Fibroblast of lung (primary cell): ENCODE data around the gene ZCCHC14. TPM values are rescaled to one million over a fixed set of nuclear protein-coding genes. Genes with fewer than 3 reads are reported as not detected.

Experiments used
- DNase-seq, 2 donors: peaks; one replicate each; pipeline versions ENCODE4 v3.0.0 to v3.0.0-alpha.2; 2010; ENCODE audit warnings: low read depth in 2 of 2
- H2AFZ ChIP-seq: 2 replicates; pipeline ENCODE4 v1.5.1; 2012; ENCODE audit warnings: low read length, control low read depth, inconsistent platforms
- H3K27ac ChIP-seq: 2 replicates; pipeline ENCODE4 v1.5.1; 2011; ENCODE audit warnings: low read length, control low read depth; ENCODE audit not compliant: insufficient read depth
- H3K27me3 ChIP-seq: 2 replicates; pipeline ENCODE4 v1.5.1; 2011; ENCODE audit warnings: mild to moderate bottlenecking, low read length; ENCODE audit not compliant: control insufficient read depth, insufficient read depth
- H3K36me3 ChIP-seq: 2 replicates; pipeline ENCODE4 v1.5.1; 2011; ENCODE audit warnings: low read length; ENCODE audit not compliant: control insufficient read depth, insufficient read depth
- H3K4me1 ChIP-seq: 2 replicates; pipeline ENCODE4 v1.5.1; 2011; ENCODE audit warnings: low read length; ENCODE audit not compliant: control insufficient read depth, insufficient read depth; ENCODE audit errors: extremely low read depth
- H3K4me2 ChIP-seq: 2 replicates; pipeline ENCODE4 v1.5.1; 2011; ENCODE audit warnings: low read length, control low read depth; ENCODE audit not compliant: insufficient read depth; ENCODE audit errors: extremely low read depth
- H3K4me3 ChIP-seq, 4 experiments: fragments of 200-600 bp in 1 of 4; sonication (generic) in 1 of 4; replicated peaks in 1 of 4; 2 replicates each; pipeline ENCODE4 v1.5.1; 2011 to 2016; ENCODE audit warnings: low read length in 4 of 4, low read depth in 3 of 4, mild to moderate bottlenecking in 3 of 4, control low read depth in 2 of 4, inconsistent platforms in 1 of 4, mixed read lengths in 1 of 4; ENCODE audit not compliant: insufficient read depth in 1 of 4; ENCODE audit errors: control extremely low read depth in 1 of 4
- H3K79me2 ChIP-seq: 2 replicates; pipeline ENCODE4 v1.5.1; 2012; ENCODE audit warnings: mild to moderate bottlenecking, low read length, inconsistent platforms; ENCODE audit not compliant: control insufficient read depth, insufficient read depth
- H3K9ac ChIP-seq: 2 replicates; pipeline ENCODE4 v1.5.1; 2011; ENCODE audit warnings: mild to moderate bottlenecking, low read length, control low read depth; ENCODE audit not compliant: insufficient read depth
- H3K9me3 ChIP-seq: 2 replicates; pipeline ENCODE4 v1.5.1; 2012; ENCODE audit warnings: low read depth, low read length; ENCODE audit not compliant: control insufficient read depth, insufficient read depth
- H4K20me1 ChIP-seq: 2 replicates; pipeline ENCODE4 v1.5.1; 2011; ENCODE audit warnings: low read length; ENCODE audit not compliant: control insufficient read depth, insufficient read depth; ENCODE audit errors: extremely low read depth
- CTCF ChIP-seq, 2 donors: IDR thresholded peaks in 1 of 2; conservative IDR thresholded peaks in 1 of 2; 1 replicate in 1 of 2; 2 replicates in 1 of 2; pipeline ENCODE4 v1.5.1; 2011 to 2012; ENCODE audit warnings: low read length in 2 of 2, control low read depth in 1 of 2, inconsistent platforms in 1 of 2, low read depth in 1 of 2, mild to moderate bottlenecking in 1 of 2
- EZH2 ChIP-seq: IDR thresholded peaks from 2 replicates; pipeline ENCODE4 v1.5.1; 2012; ENCODE audit warnings: low read length, control low read depth, mild to moderate bottlenecking; ENCODE audit errors: missing control alignments
- polyA plus RNA-seq, 2 donors: library from polyadenylated mRNA; depleted of rRNA in 1 of 2; stranded (reverse) in 1 of 2; unstranded in 1 of 2; fragments of >200 nt; gene quantifications; 2 replicates each; pipeline ENCODE4 v1.2.1, GENCODE V29; 2011 to 2012; ENCODE audit warnings: missing spikeins in 1 of 2
- total RNA-seq: library from RNA; depleted of rRNA; stranded (reverse); fragments of >200 nt; gene quantifications from 2 replicates; pipeline ENCODE4 v1.2.1, GENCODE V29; 2014

Gene ZCCHC14
- total and polyA plus RNA-seq, 2 donors (not counting 1 experiment from before 2014, with no cell fraction given): 6.4 to 16.3 TPM

GRCh38 chr16:87423429-87423828 is 69.4 kb downstream of the ZCCHC14 start:
- no peak overlapping the region for H3K9ac ChIP-seq
- peaks cover 2% of the 10 kb centered on the region for H3K79me2 ChIP-seq
- H2AFZ ChIP-seq: no peak overlapping the region
- H3K27me3 ChIP-seq: no peaks in the 10 kb centered on the region
- no peak overlapping the region for H3K4me2 ChIP-seq
- H4K20me1 ChIP-seq: no peaks in the 10 kb centered on the region
- no peak for DNase-seq
- H3K4me1 ChIP-seq: no peaks in the 10 kb centered on the region
- H3K36me3 ChIP-seq: peaks cover 10% of the 10 kb centered on the region
- no peak overlapping the region for H3K27ac ChIP-seq
- H3K9me3 ChIP-seq: no peaks in the 10 kb centered on the region
- no peak overlapping the region for H3K4me3 ChIP-seq
- TF ChIP-seq CTCF (conservative IDR thresholded peaks at IDR 0.05 in 1 of 2, IDR thresholded peaks at IDR 0.05 in 1 of 2; ENCODE audit: low read depth in 1 of 2, low read length in 2 of 2) (no peak), EZH2 (no peak)

DNA sequence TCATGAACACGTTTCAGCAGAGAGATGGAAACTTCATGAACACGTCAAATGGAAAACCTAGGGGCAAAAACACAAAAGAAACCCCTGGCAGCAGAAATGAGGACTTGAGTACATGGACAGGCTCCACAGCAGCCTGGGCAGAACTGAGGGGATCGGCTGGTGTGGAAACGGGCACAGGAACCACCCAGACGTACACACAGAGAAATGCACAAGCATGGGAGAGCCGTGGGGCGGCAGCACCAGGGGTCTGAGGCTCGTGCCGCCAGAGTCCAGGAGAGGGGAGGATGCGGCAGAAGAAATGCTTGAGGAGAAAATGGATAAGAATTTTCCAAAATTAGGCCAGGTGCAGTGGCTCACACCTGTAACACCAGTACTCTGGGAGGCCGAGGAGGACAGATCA is 70.7 kb downstream of the ZCCHC14 start:
- Histone ChIP-seq H3K4me2 (no peak overlapping the region), H4K20me1 (no peaks in the 10 kb centered on the region), H3K27me3 (no peaks in the 10 kb centered on the region), H3K36me3 (peaks cover 16% of the 10 kb centered on the region), H2AFZ (no peak overlapping the region), H3K9ac (no peak overlapping the region), H3K27ac (no peak overlapping the region), H3K79me2 (peaks cover 1% of the 10 kb centered on the region), H3K9me3 (no peaks in the 10 kb centered on the region), H3K4me1 (no peaks in the 10 kb centered on the region), H3K4me3 (no peak overlapping the region)
- no peak for DNase-seq
- no peak for TF ChIP-seq EZH2
- no peak for TF ChIP-seq CTCF (conservative IDR thresholded peaks at IDR 0.05 in 1 of 2, IDR thresholded peaks at IDR 0.05 in 1 of 2; ENCODE audit: low read depth in 1 of 2, low read length in 2 of 2)

DNA sequence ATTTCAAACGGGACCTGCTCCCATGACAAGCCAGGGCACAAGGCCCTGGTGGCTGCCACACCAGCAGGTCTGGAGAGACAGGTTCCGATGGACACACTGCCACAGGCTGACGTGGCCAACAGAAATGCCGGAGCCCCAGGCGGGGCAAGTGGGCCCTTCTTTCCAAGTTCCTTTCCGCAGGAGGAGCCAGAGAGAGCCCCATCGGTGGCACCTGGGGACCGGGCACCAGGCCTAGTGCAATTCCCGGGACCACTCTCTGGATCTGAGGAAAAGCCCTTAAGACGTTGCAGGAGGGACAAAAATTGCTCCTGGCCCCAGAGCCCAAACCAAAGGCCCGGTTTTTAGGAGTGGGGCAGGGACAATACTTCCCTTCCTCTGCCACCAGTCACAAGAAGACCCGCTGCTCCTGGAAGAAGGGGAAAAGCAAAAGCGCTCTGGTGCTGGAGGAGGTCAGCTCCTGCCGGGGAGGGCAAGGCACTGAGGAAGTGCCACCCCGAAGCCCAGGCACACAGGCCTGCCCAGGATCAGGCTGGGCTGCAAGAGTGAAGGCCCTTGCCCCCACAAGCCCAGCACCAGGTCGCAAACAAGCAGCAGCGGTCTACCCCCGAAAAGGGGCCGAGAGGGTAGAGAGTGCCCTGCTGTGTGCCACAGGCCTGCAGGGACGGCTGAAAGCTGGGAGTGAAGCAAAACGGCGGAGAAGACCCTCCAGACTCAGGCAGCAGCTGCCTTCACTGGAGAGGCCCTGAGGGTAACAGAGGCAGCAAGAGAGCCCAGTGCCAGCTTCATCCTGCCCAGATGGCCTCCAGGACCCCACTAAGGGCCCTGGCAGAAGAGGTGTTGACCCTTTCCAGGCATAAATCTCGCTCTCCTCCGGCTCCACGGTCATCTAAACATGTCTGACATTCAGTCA is 71.6 kb downstream of the ZCCHC14 start:
- no peak overlapping the region for H2AFZ ChIP-seq
- no peak for TF ChIP-seq CTCF (conservative IDR thresholded peaks at IDR 0.05 in 1 of 2, IDR thresholded peaks at IDR 0.05 in 1 of 2; ENCODE audit: low read depth in 1 of 2, low read length in 2 of 2)
- H3K79me2 ChIP-seq: no peaks in the 10 kb centered on the region
- no peak overlapping the region for H3K27ac ChIP-seq
- no peaks in the 10 kb centered on the region for H3K4me1 ChIP-seq
- no peaks in the 10 kb centered on the region for H3K27me3 ChIP-seq
- no peaks in the 10 kb centered on the region for H4K20me1 ChIP-seq
- H3K4me3 ChIP-seq: no peak overlapping the region
- DNase-seq: no peak
- H3K4me2 ChIP-seq: no peak overlapping the region
- no peaks in the 10 kb centered on the region for H3K9me3 ChIP-seq
- no peak overlapping the region for H3K9ac ChIP-seq
- peaks cover 19% of the 10 kb centered on the region for H3K36me3 ChIP-seq
